HEK293T (cell line): Measurements from ENCODE around the gene ELMOD1.

Source experiments
- CTCF ChIA-PET: fragments of 350-600 bp; formaldehyde crosslinking; extraction: SDS; loops from one replicate; lab custom pipeline; 2021; ENCODE audit warnings: antibody characterized with exemption, inconsistent platforms; lab: Yijun Ruan, JAX
- POLR2A ChIA-PET: fragments of 350-600 bp; formaldehyde crosslinking; extraction: SDS; loops from one replicate; lab custom pipeline; 2020; ENCODE audit warnings: antibody characterized with exemption, inconsistent platforms; lab: Yijun Ruan, JAX
- DNase-seq: peaks from one replicate; pipeline ENCODE4 v3.0.0; 2012; ENCODE audit warnings: mixed read lengths; ENCODE audit errors: extremely low spot score
- ARNT ChIP-seq: fragments of 450-650 bp; IDR thresholded peaks from 2 replicates; pipeline ENCODE4 v1.6.1; 2017; ENCODE audit warnings: mild to moderate bottlenecking
- BHLHE40 ChIP-seq: fragments of 450-650 bp; IDR thresholded peaks from 2 replicates; pipeline ENCODE4 v1.6.1; 2016; ENCODE audit warnings: mild to moderate bottlenecking, moderate library complexity, borderline replicate concordance
- CTBP1 ChIP-seq: fragments of 450-650 bp; IDR thresholded peaks from 2 replicates; pipeline ENCODE4 v1.6.1; 2016; ENCODE audit warnings: borderline replicate concordance
- ELF4 ChIP-seq: fragments of 450-650 bp; IDR thresholded peaks from 2 replicates; pipeline ENCODE4 v1.6.1; 2017; ENCODE audit warnings: antibody characterized with exemption
- FOXA1 ChIP-seq: fragments of 450-650 bp; IDR thresholded peaks from 2 replicates; pipeline ENCODE4 v1.6.1; 2016; ENCODE audit warnings: mild to moderate bottlenecking
- FOXK2 ChIP-seq: fragments of 450-650 bp; IDR thresholded peaks from 2 replicates; pipeline ENCODE4 v1.6.1; 2016; ENCODE audit warnings: mild to moderate bottlenecking
- FOXM1 ChIP-seq: fragments of 450-650 bp; IDR thresholded peaks from 2 replicates; pipeline ENCODE4 v1.6.1; 2017; ENCODE audit warnings: mild to moderate bottlenecking, borderline replicate concordance
- HDGF ChIP-seq: fragments of 450-650 bp; IDR thresholded peaks from 2 replicates; pipeline ENCODE4 v1.6.1; 2017; ENCODE audit warnings: antibody characterized with exemption, borderline replicate concordance
- L3MBTL2 ChIP-seq: fragments of 450-650 bp; conservative IDR thresholded peaks from 2 replicates; pipeline ENCODE4 v1.6.1; 2016; ENCODE audit warnings: mild to moderate bottlenecking
- LEF1 ChIP-seq: fragments of 450-650 bp; IDR thresholded peaks from 2 replicates; pipeline ENCODE4 v1.6.1; 2017; ENCODE audit warnings: mild to moderate bottlenecking, borderline replicate concordance
- NFRKB ChIP-seq: fragments of 450-650 bp; IDR thresholded peaks from 2 replicates; pipeline ENCODE4 v1.6.1; 2016; ENCODE audit warnings: mild to moderate bottlenecking, moderate library complexity
- PKNOX1 ChIP-seq: fragments of 450-650 bp; IDR thresholded peaks from 2 replicates; pipeline ENCODE4 v1.6.1; 2016
- SP1 ChIP-seq: fragments of 450-650 bp; IDR thresholded peaks from 2 replicates; pipeline ENCODE4 v1.6.1; 2017
- SUZ12 ChIP-seq: fragments of 450-650 bp; IDR thresholded peaks from 2 replicates; pipeline ENCODE4 v1.6.1; 2016; ENCODE audit warnings: mild to moderate bottlenecking
- TARDBP ChIP-seq: fragments of 450-650 bp; IDR thresholded peaks from 2 replicates; pipeline ENCODE4 v1.6.1; 2016
- ZNF384 ChIP-seq: fragments of 450-650 bp; IDR thresholded peaks from 2 replicates; pipeline ENCODE4 v1.6.1; 2016

The ELMOD1 gene

GRCh38 chr11:107702723-107703122 is 111.8 kb downstream of the ELMOD1 start:
- CTCF ChIA-PET: no interaction called here
- TF ChIP-seq FOXM1 (no peak), BHLHE40 (no peak), ARNT (no peak)
- POLR2A ChIA-PET: no interaction called here
- no peak for DNase-seq

GRCh38 chr11:107704451-107704850 is 113.5 kb downstream of the ELMOD1 start:
- POLR2A ChIA-PET: no interaction called here
- CTCF ChIA-PET: no interaction called here
- TF ChIP-seq L3MBTL2: no peak
- no peak for TF ChIP-seq LEF1
- TF ChIP-seq TARDBP: no peak
- no peak for TF ChIP-seq FOXK2
- no peak for TF ChIP-seq FOXM1
- TF ChIP-seq ELF4: no peak
- TF ChIP-seq ZNF384: no peak
- no peak for TF ChIP-seq PKNOX1
- TF ChIP-seq HDGF: no peak
- TF ChIP-seq SUZ12: no peak
- no peak for TF ChIP-seq ARNT
- no peak for TF ChIP-seq SP1
- no peak for TF ChIP-seq CTBP1
- no peak for TF ChIP-seq FOXA1
- TF ChIP-seq BHLHE40: no peak
- TF ChIP-seq NFRKB: no peak
- no peak for DNase-seq

- TF ChIP-seq PKNOX1 (no peak), FOXA1 (no peak), L3MBTL2 (no peak), SUZ12 (no peak), CTBP1 (no peak), LEF1 (no peak), ELF4 (no peak), FOXM1 (no peak), ARNT (no peak), FOXK2 (no peak), HDGF (no peak)
- ChIA-PET CTCF (no interaction called here), POLR2A (no interaction called here)
- DNase-seq: no peak
These were observed 114.1 kb downstream of the ELMOD1 start for GRCh38 chr11:107705027-107705426.

GRCh38 chr11:107706531-107706930 is 115.6 kb downstream of the ELMOD1 start:
- no peak for DNase-seq
- TF ChIP-seq BHLHE40: no peak
- no peak for TF ChIP-seq NFRKB
- no peak for TF ChIP-seq TARDBP
- no peak for TF ChIP-seq SP1
- no peak for TF ChIP-seq ELF4
- TF ChIP-seq HDGF: no peak
- TF ChIP-seq SUZ12: no peak
- TF ChIP-seq ZNF384: no peak
- ChIA-PET POLR2A (no interaction called here), CTCF (no interaction called here)

- ChIA-PET POLR2A (no interaction called here), CTCF (no interaction called here)
- DNase-seq: no peak
- TF ChIP-seq SP1 (no peak), L3MBTL2 (no peak), PKNOX1 (no peak), ELF4 (no peak), ZNF384 (no peak), FOXM1 (no peak), TARDBP (no peak), HDGF (no peak), LEF1 (no peak), CTBP1 (no peak), NFRKB (no peak), BHLHE40 (no peak), FOXA1 (no peak), FOXK2 (no peak), ARNT (no peak), SUZ12 (no peak)
These were observed 116.3 kb downstream of the ELMOD1 start for GRCh38 chr11:107707215-107707671.

GRCh38 chr11:107707807-107708206 is 116.9 kb downstream of the ELMOD1 start:
- TF ChIP-seq NFRKB (no peak), FOXM1 (no peak), FOXK2 (no peak), TARDBP (no peak), PKNOX1 (no peak), ELF4 (no peak), ZNF384 (no peak), ARNT (no peak), BHLHE40 (no peak), FOXA1 (no peak), SUZ12 (no peak), SP1 (no peak), CTBP1 (no peak), L3MBTL2 (no peak), LEF1 (no peak), HDGF (no peak)
- DNase-seq: no peak
- CTCF ChIA-PET: no interaction called here
- POLR2A ChIA-PET: no interaction called here
